Stimulated activated CD8-positive, alpha-beta memory T cell treated with anti-CD3 and anti-CD28 coated beads, Interleukin-4, amount 100 ng/mL, for 1 hour (primary cell): ENCODE data around the gene HOXB6.

ENCODE experiments used
- DNase-seq, 2 donors: peaks; one replicate each; pipeline ENCODE4 v3.0.0-alpha.2; 2020; ENCODE audit warnings: low read depth in 2 of 2, low spot score in 1 of 2

Gene HOXB6

DNA sequence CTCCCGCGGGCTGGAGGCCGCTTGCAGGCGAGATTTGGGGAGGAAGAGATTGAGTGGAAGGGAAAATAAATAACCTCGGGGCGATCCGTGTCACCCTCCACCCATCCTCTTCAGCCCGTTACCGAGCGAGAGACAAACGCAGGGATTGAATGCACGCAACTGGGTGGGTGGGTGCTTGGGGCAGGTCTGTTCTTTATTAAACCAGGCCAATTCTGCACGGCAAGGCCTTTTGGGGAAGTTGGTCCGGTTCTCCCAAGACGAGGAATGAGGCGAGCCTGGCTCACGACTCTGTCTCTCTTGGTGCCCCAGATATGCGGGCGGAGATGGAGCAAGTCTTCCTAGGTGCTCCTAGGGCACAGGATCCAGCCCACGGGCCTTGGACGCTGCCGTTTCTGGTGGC lies 6.4 kb upstream of the HOXB6 start:
- no peak for DNase-seq

- peak in 1 of 2 donors; percentile 38 for DNase-seq
Measured at GRCh38 chr17:48610282-48611211, 5.8 kb upstream of the HOXB6 start, which contains the start of gene HOXB7. HOXB7 (minus strand) TSS chr17:48611017; CDS start chr17:48610918, 99 bp downstream.

DNA sequence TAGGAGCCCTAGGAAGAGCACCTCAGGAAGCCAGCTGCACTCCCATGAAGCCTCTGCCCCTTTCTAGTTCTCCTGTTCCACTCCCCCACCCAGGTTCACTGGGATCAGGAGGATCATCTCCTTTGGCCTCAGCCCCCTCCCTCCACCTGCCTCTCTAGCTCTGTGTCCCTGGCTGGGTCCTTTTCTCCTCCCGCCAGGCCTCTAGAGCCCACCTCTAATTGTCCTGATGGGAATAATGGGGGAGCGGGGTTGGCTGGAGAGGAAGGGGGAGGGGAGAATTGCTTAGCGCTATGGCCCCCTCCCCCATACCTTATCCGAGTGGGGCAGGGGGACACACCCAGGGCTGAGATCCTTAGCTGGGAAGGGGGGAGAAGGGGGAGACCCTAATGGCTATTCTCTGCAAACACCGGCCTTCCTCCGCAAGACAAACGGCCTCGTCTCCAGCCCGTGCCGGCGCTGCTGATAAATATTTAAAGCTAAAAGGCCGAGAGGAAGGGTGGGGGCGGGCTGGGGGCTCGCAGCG lies 5.0 kb upstream of the HOXB6 start:
- no peak for DNase-seq

- DNase-seq, result no peak
Measured at GRCh38 chr17:48609033-48609432, 4.2 kb upstream of the HOXB6 start.

DNA sequence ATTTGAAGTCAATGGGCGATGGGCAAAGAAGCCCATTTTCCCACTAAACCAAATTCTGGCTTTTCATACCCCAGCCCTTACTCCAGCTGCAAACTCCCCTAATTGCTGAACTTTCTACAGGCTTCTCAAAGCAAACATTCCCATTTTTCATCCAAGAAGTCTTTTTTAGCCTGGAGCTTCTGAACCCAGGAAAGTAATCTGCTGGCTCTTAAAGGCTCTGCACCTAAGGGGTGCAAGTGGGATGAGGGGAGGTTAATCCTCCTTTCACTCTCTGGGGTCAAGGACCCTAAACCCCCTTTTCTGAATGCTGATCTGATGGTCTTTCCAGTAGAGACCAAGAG lies 3.7 kb upstream of the HOXB6 start:
- no peak for DNase-seq

DNA sequence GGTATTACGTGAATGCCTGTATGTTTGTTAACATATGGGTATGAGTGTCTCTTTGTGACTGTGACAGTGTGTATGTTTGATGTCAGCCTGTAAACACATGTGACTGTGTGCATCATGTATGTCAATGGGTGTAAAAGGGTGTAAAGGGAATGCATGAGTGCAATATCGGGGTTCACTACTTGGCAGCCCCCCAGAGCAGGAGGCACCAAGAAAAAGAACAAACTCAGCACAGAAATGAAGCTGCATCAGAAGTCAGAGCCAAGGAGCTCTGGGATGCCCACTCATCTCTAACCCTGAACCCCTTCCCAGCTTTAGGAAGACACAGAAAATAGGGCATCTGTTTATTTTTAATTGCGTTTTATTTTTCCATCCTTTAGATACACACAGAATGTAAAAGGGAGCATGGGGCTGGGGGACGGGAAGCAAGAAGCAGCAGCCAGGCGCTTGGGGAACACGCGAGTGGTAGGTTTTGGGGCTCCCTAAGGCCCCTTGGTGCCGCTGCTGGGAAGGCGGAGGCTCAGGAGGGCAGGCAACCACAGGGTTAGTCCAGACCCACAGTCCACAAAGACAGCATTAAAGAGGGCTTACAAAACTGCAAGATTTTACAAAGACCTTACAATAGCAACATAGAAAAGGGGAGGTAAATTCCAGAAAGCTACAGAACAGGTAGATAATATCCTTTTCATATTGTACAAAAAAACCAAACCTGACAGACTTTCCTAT lies 2.3 kb upstream of the HOXB6 start:
- DNase-seq, result no peak

DNA sequence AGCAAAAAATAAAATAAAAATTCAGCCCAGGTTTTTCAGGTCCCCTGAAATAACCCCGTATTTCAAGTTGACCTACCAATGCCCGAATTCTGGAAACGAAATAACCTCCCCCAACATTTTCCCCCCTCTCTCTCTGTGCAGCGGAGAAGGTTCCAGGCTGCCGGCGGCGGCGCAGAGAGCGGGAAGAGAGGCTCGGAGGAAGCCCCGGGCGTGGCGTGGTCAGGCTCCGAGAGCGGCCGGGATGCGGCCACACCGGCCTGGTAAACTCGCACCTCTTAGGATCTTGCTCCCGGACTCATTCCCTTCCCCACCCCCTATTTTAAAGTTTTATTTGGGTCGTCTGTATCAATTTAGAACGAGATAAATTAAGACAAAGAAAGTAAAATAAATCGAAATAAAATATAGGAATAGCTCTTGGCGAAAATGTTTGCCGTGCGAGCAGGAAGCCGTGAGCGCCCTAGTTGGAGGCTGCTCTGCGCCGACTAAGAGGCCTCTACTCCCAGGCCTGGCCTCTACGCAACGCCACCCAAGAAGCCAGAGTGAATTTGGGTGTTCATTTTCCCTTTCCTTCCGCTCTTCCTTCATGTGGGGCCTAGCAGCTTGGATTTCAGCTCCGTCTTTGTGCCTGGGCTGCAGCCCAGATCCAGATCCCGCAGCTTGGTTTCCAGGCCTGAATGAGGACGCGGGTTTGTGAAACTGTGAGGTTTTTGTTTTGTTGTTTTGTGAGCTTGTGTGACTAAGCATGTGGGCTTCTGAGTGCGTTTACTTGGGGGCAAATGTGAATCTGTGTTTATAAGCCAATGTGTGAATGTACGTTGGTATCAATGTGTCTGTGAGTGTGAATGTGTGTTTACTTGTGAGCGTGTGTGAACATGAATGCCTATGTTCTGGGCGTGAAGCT lies 1.5 kb upstream of the HOXB6 start:
- DNase-seq, result no peak

DNA sequence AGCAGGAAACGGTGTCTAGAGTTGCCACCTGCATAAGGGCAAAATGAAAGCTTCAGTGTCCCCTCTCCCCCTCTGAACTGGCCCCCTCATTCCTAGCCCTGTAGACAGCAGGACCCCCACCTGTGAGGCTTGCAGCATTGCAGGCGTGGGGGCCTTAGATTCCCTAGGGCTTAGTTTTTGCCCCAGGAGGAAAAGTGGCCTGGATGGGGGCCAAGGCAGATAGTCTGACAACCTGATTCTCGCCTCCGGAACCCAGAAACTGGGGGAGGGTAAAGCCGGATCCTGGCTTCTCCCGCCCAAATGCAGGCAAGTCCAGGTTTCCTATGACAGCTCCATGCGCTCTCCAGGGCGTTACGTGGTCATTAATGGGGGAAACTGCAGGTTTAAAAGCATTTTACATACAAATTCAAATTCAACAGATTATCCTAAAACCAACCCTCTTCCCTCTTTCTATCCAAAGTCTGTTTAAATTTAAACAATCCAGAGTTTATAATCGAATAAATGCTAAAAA lies 678 bp upstream of the HOXB6 start:
- no peak for DNase-seq

- no peak for DNase-seq
Measured at GRCh38 chr17:48603959-48604769, 622 bp downstream of the HOXB6 start.

- DNase-seq, result no peak
Measured at GRCh38 chr17:48601539-48602425, 3.0 kb downstream of the HOXB6 start.

GRCh38 chr17:48601207-48601538 lies 3.6 kb downstream of the HOXB6 start:
- no peak for DNase-seq

DNA sequence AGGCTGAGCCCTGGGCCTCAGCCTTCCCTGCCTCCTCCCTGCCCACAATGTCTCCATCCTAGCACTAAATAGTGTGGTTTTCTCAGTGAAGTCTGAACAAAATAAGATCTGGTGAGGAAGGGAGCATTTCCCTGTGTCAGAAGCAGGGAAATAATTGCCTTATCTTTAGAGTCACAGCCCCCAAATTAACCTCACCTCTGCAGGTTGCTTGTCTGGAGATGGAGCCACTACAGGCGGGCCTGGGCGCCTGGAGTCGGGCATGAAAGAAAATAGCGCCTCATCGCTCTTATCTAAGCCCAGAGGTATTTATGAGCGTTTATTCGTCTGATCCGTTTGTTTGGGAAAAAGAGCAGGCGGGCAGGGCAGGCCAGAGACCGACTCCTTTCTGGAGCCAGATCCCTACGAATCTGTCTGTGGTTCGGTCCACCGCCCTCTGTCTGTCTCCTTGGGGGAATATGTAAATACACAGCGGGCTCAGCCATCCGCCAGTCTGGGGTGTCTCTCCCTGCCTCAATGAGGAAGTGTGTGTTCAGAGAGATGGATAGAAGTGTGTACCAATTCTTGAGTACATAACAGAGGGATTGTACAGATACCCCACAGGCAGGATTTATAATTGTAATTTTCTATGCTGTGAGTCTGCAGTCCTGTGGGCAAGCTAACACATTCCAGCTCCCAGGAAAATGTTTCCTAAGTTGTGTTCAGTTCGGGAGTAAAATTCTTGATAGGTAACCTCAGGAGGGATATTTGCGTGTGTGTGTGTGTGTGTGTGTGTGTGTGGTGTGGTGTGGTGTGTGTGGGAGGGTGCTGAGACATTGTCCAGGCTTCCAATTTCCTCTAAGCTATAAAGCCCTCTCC lies 4.3 kb downstream of the HOXB6 start:
- no peak for DNase-seq

- no peak for DNase-seq
Measured at GRCh38 chr17:48599354-48599753, 5.4 kb downstream of the HOXB6 start.

- DNase-seq, result no peak
Measured at GRCh38 chr17:48598736-48599135, 6.0 kb downstream of the HOXB6 start.

DNA sequence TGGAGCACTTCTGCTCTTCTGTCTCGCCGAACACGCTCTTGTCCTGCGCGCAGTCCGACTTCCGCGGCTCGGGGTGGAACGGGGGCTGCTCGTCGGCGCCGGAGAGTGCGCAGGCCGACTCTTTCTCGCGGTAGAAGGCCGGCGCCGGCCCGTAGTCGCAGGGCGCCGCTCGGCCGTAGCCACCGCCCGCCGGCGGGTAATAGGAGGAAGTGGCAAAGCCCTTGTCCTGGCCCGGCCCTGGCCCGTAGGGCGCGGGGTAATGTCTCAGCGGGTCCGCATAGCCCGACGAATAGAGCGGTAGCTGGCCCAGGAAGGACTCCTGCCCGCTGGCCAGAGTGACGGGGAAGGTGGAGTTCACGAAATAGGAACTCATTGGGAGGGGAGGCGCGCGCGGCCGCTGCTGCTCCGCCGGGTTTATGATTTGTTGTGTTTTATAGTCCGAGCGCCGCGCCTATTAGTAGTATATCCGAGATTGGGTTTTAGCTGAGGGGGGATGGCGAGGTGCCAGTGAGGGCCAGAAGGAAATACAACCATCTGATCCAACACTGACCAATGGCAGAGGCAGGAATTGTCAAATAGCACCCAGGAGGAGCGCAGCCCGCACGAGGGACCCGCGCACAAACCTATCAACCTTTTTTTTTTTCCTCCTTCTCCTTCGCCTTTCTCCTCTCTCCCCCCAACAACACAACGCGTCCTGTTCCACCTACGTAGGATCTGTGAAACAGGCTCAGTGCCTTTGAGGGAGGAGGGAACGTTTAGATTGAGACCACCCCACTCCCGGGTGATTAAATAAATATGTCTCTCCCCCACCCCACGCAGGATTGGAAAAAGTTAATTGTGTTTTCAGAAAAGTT lies 6.8 kb downstream of the HOXB6 start:
- DNase-seq, result no peak

GRCh38 chr17:48597528-48597777 lies 7.3 kb downstream of the HOXB6 start:
- no peak for DNase-seq

GRCh38 chr17:48596735-48597527 lies 7.9 kb downstream of the HOXB6 start:
- DNase-seq, result no peak
